HepG2 (cell line): ENCODE data around the gene ZNF444. TPM values are rescaled to one million over a fixed set of nuclear protein-coding genes. Genes with fewer than 3 reads are reported as not detected.
A peak's percentile ranks its signal among the peaks of the same experiment; 100 is the strongest.

Experiments
- AGO1 ChIP-seq: fragments of 200-400 bp; formaldehyde crosslinking; IDR thresholded peaks from 2 replicates; pipeline ENCODE4 v1.6.1; 2017; ENCODE audit warnings: mild to moderate bottlenecking, low read depth, low read length, moderate library complexity; ENCODE audit not compliant: poor library complexity, severe bottlenecking
- ATM ChIP-seq: fragments of 450-650 bp; IDR thresholded peaks from 2 replicates; pipeline ENCODE4 v1.7.1; 2017; ENCODE audit warnings: mild to moderate bottlenecking, borderline replicate concordance
- CC2D1A ChIP-seq: sonication (generic); formaldehyde crosslinking; IDR thresholded peaks from 2 replicates; pipeline ENCODE4 v1.8.1; 2023; ENCODE audit warnings: mild to moderate bottlenecking, missing genetic modification reagents
- LBX2 ChIP-seq: sonication (generic); formaldehyde crosslinking; IDR thresholded peaks from 2 replicates; pipeline ENCODE4 v1.5.0; 2020; ENCODE audit warnings: missing genetic modification reagents, mild to moderate bottlenecking, borderline replicate concordance
- MBNL3 ChIP-seq: fragments of 250-450 bp; sonication (Bioruptor Pico); conservative IDR thresholded peaks from 2 replicates; pipeline ENCODE4 v1.8.0; 2022; ENCODE audit warnings: mild to moderate bottlenecking, inconsistent platforms
- MLLT10 ChIP-seq: sonication (generic); formaldehyde crosslinking; IDR thresholded peaks from 2 replicates; pipeline ENCODE4 v1.4.0; 2020; ENCODE audit warnings: missing genetic modification reagents
- NCOA2 ChIP-seq: sonication (generic); formaldehyde crosslinking; IDR thresholded peaks from 2 replicates; pipeline ENCODE4 v1.8.0; 2022; ENCODE audit warnings: inconsistent platforms
- NFAT5 ChIP-seq: sonication (generic); formaldehyde crosslinking; IDR thresholded peaks from 2 replicates; pipeline ENCODE4 v1.4.0; 2020; ENCODE audit warnings: missing genetic modification reagents
- PAX8 ChIP-seq: sonication (generic); formaldehyde crosslinking; IDR thresholded peaks from 2 replicates; pipeline ENCODE4 v1.8.0; 2022; ENCODE audit warnings: mild to moderate bottlenecking, missing genetic modification reagents, borderline replicate concordance
- PBX3 ChIP-seq: sonication (generic); formaldehyde crosslinking; IDR thresholded peaks from 2 replicates; pipeline ENCODE4 v1.8.1; 2023; ENCODE audit warnings: missing genetic modification reagents, inconsistent platforms, borderline replicate concordance
- PRPF4 ChIP-seq: fragments of 200-400 bp; formaldehyde crosslinking; IDR thresholded peaks from 2 replicates; pipeline ENCODE4 v1.6.1; 2016; ENCODE audit warnings: low read length, low read depth; ENCODE audit not compliant: poor library complexity, severe bottlenecking
- RARA ChIP-seq: IDR thresholded peaks from 2 replicates; pipeline ENCODE4 v1.6.1; 2016; ENCODE audit warnings: missing genetic modification reagents, missing compliant biosample characterization
- STAT5B ChIP-seq: sonication (generic); formaldehyde crosslinking; IDR thresholded peaks from 2 replicates; pipeline ENCODE4 v1.4.0; 2020; ENCODE audit warnings: missing genetic modification reagents
- TARDBP ChIP-seq: sonication (generic); formaldehyde crosslinking; IDR thresholded peaks from 2 replicates; pipeline ENCODE4 v1.8.0; 2022; ENCODE audit warnings: mild to moderate bottlenecking, missing genetic modification reagents
- TEF ChIP-seq: sonication (generic); formaldehyde crosslinking; IDR thresholded peaks from 2 replicates; pipeline ENCODE4 v1.5.0; 2020; ENCODE audit warnings: missing genetic modification reagents
- ZBTB1 ChIP-seq: sonication (generic); formaldehyde crosslinking; IDR thresholded peaks from 2 replicates; pipeline ENCODE4 v1.4.0; 2020; ENCODE audit warnings: missing genetic modification reagents, borderline replicate concordance
- ZFP36 ChIP-seq: fragments of 150-350 bp; IDR thresholded peaks from 2 replicates; pipeline ENCODE4 v1.6.1; 2018; ENCODE audit warnings: borderline replicate concordance, low read length, low read depth; ENCODE audit not compliant: partially characterized antibody
- ZNF546 ChIP-seq: sonication (generic); formaldehyde crosslinking; conservative IDR thresholded peaks from 2 replicates; pipeline ENCODE4 v1.8.1; 2023; ENCODE audit warnings: mild to moderate bottlenecking, missing genetic modification reagents
- ZNF724P ChIP-seq: sonication (generic); formaldehyde crosslinking; IDR thresholded peaks from 2 replicates; pipeline ENCODE4 v1.8.0; 2022; ENCODE audit warnings: missing genetic modification reagents, borderline replicate concordance
- polyA plus RNA-seq, 8 experiments: library from polyadenylated mRNA; depleted of rRNA in 3 of 8; stranded (reverse) in 7 of 8; unstranded in 1 of 8; fragments of >200 nt; fragmentation: Illumina TruSeq in 4 of 8; extraction: Trizol in 4 of 8; gene quantifications; 2 replicates each; pipeline versions ENCODE4 v1.2.1 to v1.2.3, GENCODE V29; 2011 to 2016; ENCODE audit warnings: low read depth in 4 of 8, missing spikeins in 1 of 8, mixed read lengths in 1 of 8; ENCODE audit not compliant: insufficient read depth in 1 of 8
- total RNA-seq, 5 experiments: library from RNA; depleted of rRNA; stranded (reverse); fragments of >200 nt; fragmentation: Illumina TruSeq; extraction: Trizol; gene quantifications; 2 replicates each; pipeline ENCODE4 v1.2.3, GENCODE V29; 2016; ENCODE audit warnings: low read depth in 1 of 5
- TF ChIP-seq, protein P1 (sequence below): sonication (generic); formaldehyde crosslinking; IDR thresholded peaks from 2 replicates; pipeline ENCODE4 v1.4.0; 2020; ENCODE audit warnings: missing genetic modification reagents
- TF ChIP-seq, protein P2 (sequence below): sonication (generic); formaldehyde crosslinking; IDR thresholded peaks from 2 replicates; pipeline ENCODE4 v1.4.0; 2020; ENCODE audit warnings: mild to moderate bottlenecking, missing genetic modification reagents

ZNF444 gene
- total and polyA plus RNA-seq, 2 of the 13 experiments (the other 11 are each of a cell fraction or from before 2014, with no cell fraction given) = 27.4 to 30.3 TPM

DNA sequence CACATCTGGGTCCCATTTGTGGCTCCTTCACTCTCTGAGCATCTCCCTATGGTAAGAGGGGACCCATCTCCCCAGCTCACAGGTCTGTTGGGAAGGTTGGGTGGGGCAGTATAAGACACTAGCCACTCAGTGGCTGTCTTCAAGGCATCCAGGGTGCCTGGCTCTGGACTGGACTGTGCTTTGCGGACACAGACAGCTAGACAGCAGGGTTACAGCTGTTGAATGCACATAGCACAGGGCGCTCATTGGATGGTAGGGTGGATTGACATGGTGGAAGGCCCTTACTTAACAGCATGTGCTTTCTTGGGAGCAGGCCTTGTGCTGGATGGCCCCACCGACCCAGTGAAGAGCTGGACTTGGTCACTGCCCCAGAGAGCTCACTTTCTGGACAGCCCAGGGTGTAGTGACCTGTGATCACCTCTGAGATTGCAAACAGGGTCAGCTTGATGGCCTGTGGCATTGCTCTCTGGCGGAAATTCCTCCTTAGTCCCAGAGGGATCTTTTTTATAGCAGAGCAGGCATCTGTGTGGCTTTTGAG is 1.9 kb downstream of the ZNF444 start (continued):
- TF ChIP-seq PBX3 (CRISPR knock-in tag) (no peak), LBX2 (no peak), NCOA2 (CRISPR knock-in tag) (no peak), RARA (CRISPR knock-in tag) (peak; percentile 30; the same call in 1 of the 2 replicates), TEF (no peak), PRPF4 (no peak), ZNF546 (CRISPR knock-in tag) (no peak), PAX8 (CRISPR knock-in tag) (0 out of 2 replicates have a peak, but pooled peaks have one; percentile 24), ZNF724P (CRISPR knock-in tag) (0 out of 2 replicates have a peak, but pooled peaks have one; percentile 47), MBNL3 (no peak), TARDBP (CRISPR knock-in tag) (0 out of 2 replicates have a peak, but pooled peaks have one; percentile 41), ZFP36 (no peak), MLLT10 (no peak), STAT5B (CRISPR knock-in tag) (no peak), AGO1 (no peak), ATM (no peak), NFAT5 (no peak), ZBTB1 (no peak), CC2D1A (CRISPR knock-in tag) (no peak)
- TF ChIP-seq, protein P1, sequence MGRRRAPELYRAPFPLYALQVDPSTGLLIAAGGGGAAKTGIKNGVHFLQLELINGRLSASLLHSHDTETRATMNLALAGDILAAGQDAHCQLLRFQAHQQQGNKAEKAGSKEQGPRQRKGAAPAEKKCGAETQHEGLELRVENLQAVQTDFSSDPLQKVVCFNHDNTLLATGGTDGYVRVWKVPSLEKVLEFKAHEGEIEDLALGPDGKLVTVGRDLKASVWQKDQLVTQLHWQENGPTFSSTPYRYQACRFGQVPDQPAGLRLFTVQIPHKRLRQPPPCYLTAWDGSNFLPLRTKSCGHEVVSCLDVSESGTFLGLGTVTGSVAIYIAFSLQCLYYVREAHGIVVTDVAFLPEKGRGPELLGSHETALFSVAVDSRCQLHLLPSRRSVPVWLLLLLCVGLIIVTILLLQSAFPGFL (CRISPR knock-in tag) = no peak
- TF ChIP-seq, protein P2, sequence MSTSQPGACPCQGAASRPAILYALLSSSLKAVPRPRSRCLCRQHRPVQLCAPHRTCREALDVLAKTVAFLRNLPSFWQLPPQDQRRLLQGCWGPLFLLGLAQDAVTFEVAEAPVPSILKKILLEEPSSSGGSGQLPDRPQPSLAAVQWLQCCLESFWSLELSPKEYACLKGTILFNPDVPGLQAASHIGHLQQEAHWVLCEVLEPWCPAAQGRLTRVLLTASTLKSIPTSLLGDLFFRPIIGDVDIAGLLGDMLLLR = no peak
